HepG2 (cell line): ENCODE results near the gene DNAI4. TPM values are rescaled to one million over a fixed set of nuclear protein-coding genes. Genes with fewer than 3 reads are reported as not detected.

Experiments
- ATAC-seq: fragments of 200-7000 bp; cut with Tn5 transposase; 3 replicates; pipeline ENCODE4 v1.9.1; 2020; ENCODE audit warnings: mild to moderate bottlenecking, moderate library complexity
- BruUV-seq: library from RNA; stranded (reverse); fragments of 400-500 nt; replicated peaks from 2 replicates; lab custom pipeline; 2021; lab: Mats Ljungman, UMichigan
- CTCF ChIA-PET: fragments of 300-600 bp; formaldehyde crosslinking; extraction: SDS; loops from one replicate; lab custom pipeline; 2021; ENCODE audit warnings: low total read pairs, inconsistent platforms, low intra/inter-chr PET ratio; lab: Yijun Ruan, JAX
- POLR2A ChIA-PET: fragments of 350-600 bp; sonication (Branson Sonifier 250); formaldehyde crosslinking; loops from one replicate; lab custom pipeline; 2020; ENCODE audit warnings: antibody characterized with exemption, inconsistent platforms; lab: Yijun Ruan, JAX
- DNase-seq: peaks from one replicate; pipeline ENCODE4 v3.0.0-alpha.2; 2015; ENCODE audit warnings: low spot score
- FAIRE-seq: peaks from 3 replicates; lab custom pipeline; 2011; peaks lifted over from hg19 to GRCh38; lab: Jason Lieb, UNC
- H2AFZ ChIP-seq: one replicate; pipeline ENCODE4 v1.6.1; 2011; ENCODE audit warnings: low read length, inconsistent platforms
- H3K27ac ChIP-seq: fragments of 300-600 bp; 3 replicates; pipeline ENCODE4 v1.8.0; 2011; ENCODE audit warnings: mixed run types, mild to moderate bottlenecking, mixed read lengths, low read length, inconsistent platforms; ENCODE audit not compliant: insufficient read depth; ENCODE audit errors: extremely low read length
- H3K27me3 ChIP-seq, 2 experiments: fragments of 200-600 bp in 1 of 2; 2 replicates in 1 of 2; 3 replicates in 1 of 2; pipeline versions ENCODE4 v1.6.0 to v1.8.0; 2011; ENCODE audit warnings: low read length in 2 of 2, mild to moderate bottlenecking in 2 of 2, moderate library complexity in 2 of 2, inconsistent platforms in 1 of 2; ENCODE audit not compliant: insufficient read depth in 2 of 2, control insufficient read depth in 1 of 2
- H3K36me3 ChIP-seq, 2 experiments: fragments of 200-600 bp in 1 of 2; replicated peaks in 1 of 2; 2 replicates in 1 of 2; 3 replicates in 1 of 2; pipeline versions ENCODE4 v1.5.1 to v1.8.0; 2011; ENCODE audit warnings: low read length in 2 of 2, inconsistent platforms in 1 of 2; ENCODE audit not compliant: insufficient read depth in 2 of 2, control insufficient read depth in 1 of 2
- H3K4me1 ChIP-seq: 2 replicates; pipeline ENCODE4 v1.5.1; 2012; ENCODE audit warnings: low read length, inconsistent platforms; ENCODE audit not compliant: insufficient read depth
- H3K4me2 ChIP-seq: 2 replicates; pipeline ENCODE4 v1.6.0; 2011; ENCODE audit warnings: low read depth, low read length, inconsistent platforms
- H3K4me3 ChIP-seq, 3 experiments: fragments of 200-600 bp in 1 of 3; sonication (generic), shearing (Covaris generic) in 1 of 3; replicated peaks in 1 of 3; 2 replicates each; pipeline ENCODE4 v1.5.1; 2011 to 2016; ENCODE audit warnings: low read length in 3 of 3, inconsistent platforms in 2 of 3, low read depth in 2 of 3, mild to moderate bottlenecking in 2 of 3, control low read depth in 1 of 3, mixed read lengths in 1 of 3; ENCODE audit not compliant: insufficient read depth in 1 of 3
- H3K79me2 ChIP-seq: one replicate; pipeline ENCODE4 v1.6.1; 2011; ENCODE audit warnings: low read length, inconsistent platforms; ENCODE audit not compliant: insufficient read depth
- H3K9ac ChIP-seq: 2 replicates; pipeline ENCODE4 v1.6.0; 2011; ENCODE audit warnings: mild to moderate bottlenecking, low read depth, low read length, inconsistent platforms; ENCODE audit not compliant: insufficient read depth
- H3K9me3 ChIP-seq: 2 replicates; pipeline ENCODE4 v1.5.1; 2012; ENCODE audit warnings: mild to moderate bottlenecking, low read length
- H4K20me1 ChIP-seq: 2 replicates; pipeline ENCODE4 v1.6.0; 2011; ENCODE audit warnings: inconsistent platforms, mild to moderate bottlenecking, low read length, moderate library complexity; ENCODE audit not compliant: insufficient read depth
- EEA1 ChIP-seq: sonication (generic); formaldehyde crosslinking; IDR thresholded peaks from 2 replicates; pipeline ENCODE4 v1.5.1; 2020; ENCODE audit warnings: mild to moderate bottlenecking, missing genetic modification reagents, borderline replicate concordance
- EZH2 ChIP-seq: conservative IDR thresholded peaks from 2 replicates; pipeline ENCODE4 v1.6.1; 2012; ENCODE audit warnings: mild to moderate bottlenecking, low read depth, low read length, moderate library complexity
- MEIS2 ChIP-seq: sonication (generic); formaldehyde crosslinking; IDR thresholded peaks from 2 replicates; pipeline ENCODE4 v1.9.0; 2021; ENCODE audit warnings: mild to moderate bottlenecking, missing genetic modification reagents
- PLRG1 ChIP-seq: fragments of 450-650 bp; conservative IDR thresholded peaks from 2 replicates; pipeline ENCODE4 v1.6.1; 2016
- POLR2A ChIP-seq, 2 experiments: IDR thresholded peaks; 2 replicates each; pipeline ENCODE4 v1.6.1; 2011; ENCODE audit warnings: low read depth in 2 of 2, low read length in 2 of 2, mild to moderate bottlenecking in 1 of 2, moderate library complexity in 1 of 2; ENCODE audit not compliant: insufficient read depth in 1 of 2
- SCMH1 ChIP-seq: sonication (generic); formaldehyde crosslinking; IDR thresholded peaks from 2 replicates; pipeline ENCODE4 v1.9.0; 2021; ENCODE audit warnings: missing genetic modification reagents, mild to moderate bottlenecking, borderline replicate concordance
- SNAI1 ChIP-seq: sonication (generic); formaldehyde crosslinking; IDR thresholded peaks from 2 replicates; pipeline ENCODE4 v1.5.0; 2020; ENCODE audit warnings: mild to moderate bottlenecking, missing genetic modification reagents, borderline replicate concordance
- YY1 ChIP-seq: IDR thresholded peaks from 2 replicates; pipeline ENCODE4 v1.6.1; 2011; ENCODE audit warnings: low read length, low read depth, moderate library complexity, mild to moderate bottlenecking; ENCODE audit not compliant: insufficient read depth, insufficient replicate concordance
- ZNF12 ChIP-seq: sonication (generic); formaldehyde crosslinking; IDR thresholded peaks from 2 replicates; pipeline ENCODE4 v1.5.0; 2020; ENCODE audit warnings: missing genetic modification reagents
- ZNF24 ChIP-seq: fragments of 450-650 bp; IDR thresholded peaks from 2 replicates; pipeline ENCODE4 v1.6.1; 2017; ENCODE audit warnings: antibody characterized with exemption, mild to moderate bottlenecking
- ZNF282 ChIP-seq: fragments of 450-650 bp; IDR thresholded peaks from 2 replicates; pipeline ENCODE4 v1.6.1; 2018; ENCODE audit not compliant: partially characterized antibody
- ZNF546 ChIP-seq: sonication (generic); formaldehyde crosslinking; conservative IDR thresholded peaks from 2 replicates; pipeline ENCODE4 v1.8.1; 2023; ENCODE audit warnings: mild to moderate bottlenecking, missing genetic modification reagents
- ZNF562 ChIP-seq: sonication (generic); formaldehyde crosslinking; IDR thresholded peaks from 2 replicates; pipeline ENCODE4 v1.8.0; 2022; ENCODE audit warnings: missing genetic modification reagents, borderline replicate concordance
- ZNF567 ChIP-seq: sonication (generic); formaldehyde crosslinking; IDR thresholded peaks from 2 replicates; pipeline ENCODE4 v1.8.1; 2023; ENCODE audit warnings: mild to moderate bottlenecking, missing genetic modification reagents, borderline replicate concordance
- ZNF614 ChIP-seq: IDR thresholded peaks from 2 replicates; pipeline ENCODE4 v1.6.1; 2018; ENCODE audit warnings: missing biosample characterization, missing genetic modification reagents, inconsistent platforms, borderline replicate concordance
- WGBS: methylation state at CpG from one replicate; pipeline ENCODE4 v1.1.6; 2017; ENCODE audit warnings: low lambda C conversion rate; 5-methylcytosine and 5-hydroxymethylcytosine counted together
- in situ Hi-C: cut with HindIII; loops from 2 replicates; pipeline ENCODE4 v1.10.0; 2017; ENCODE audit warnings: low pct_unique_long_range_greater_than_20kb; ENCODE audit not compliant: extremely low pct_ligation_motif_present
- intact Hi-C: fragments of 100-400 bp; cut with micrococcal nuclease; formaldehyde crosslinking; loops from one replicate; pipeline ENCODE4 v1.10.0; 2022; ENCODE audit not compliant: unreplicated experiment
- polyA plus RNA-seq, 8 experiments: library from polyadenylated mRNA; depleted of rRNA in 3 of 8; stranded (reverse) in 7 of 8; unstranded in 1 of 8; fragments of >200 nt; fragmentation: Illumina TruSeq in 4 of 8; extraction: Trizol in 4 of 8; gene quantifications; 2 replicates each; pipeline versions ENCODE4 v1.2.1 to v1.2.3, GENCODE V29; 2011 to 2016; ENCODE audit warnings: low read depth in 4 of 8, missing spikeins in 1 of 8, mixed read lengths in 1 of 8; ENCODE audit not compliant: insufficient read depth in 1 of 8
- total RNA-seq, 5 experiments: library from RNA; depleted of rRNA; stranded (reverse); fragments of >200 nt; fragmentation: Illumina TruSeq; extraction: Trizol; gene quantifications; 2 replicates each; pipeline ENCODE4 v1.2.3, GENCODE V29; 2016; ENCODE audit warnings: low read depth in 1 of 5
- TF ChIP-seq, protein P1 (sequence below): sonication (generic); formaldehyde crosslinking; IDR thresholded peaks from 2 replicates; pipeline ENCODE4 v1.4.0; 2020; ENCODE audit warnings: missing genetic modification reagents
- TF ChIP-seq, protein P2 (sequence below): sonication (generic); formaldehyde crosslinking; IDR thresholded peaks from 2 replicates; pipeline ENCODE4 v1.8.0; 2022; ENCODE audit warnings: missing genetic modification reagents, mild to moderate bottlenecking, moderate library complexity, borderline replicate concordance
- TF ChIP-seq, protein P3 (sequence below): sonication (generic); formaldehyde crosslinking; IDR thresholded peaks from 2 replicates; pipeline ENCODE4 v1.8.1; 2023; ENCODE audit warnings: missing genetic modification reagents, inconsistent platforms, borderline replicate concordance
- TF ChIP-seq, protein P4 (sequence below): IDR thresholded peaks from 2 replicates; pipeline ENCODE4 v1.6.1; 2018; ENCODE audit warnings: missing genetic modification reagents, mild to moderate bottlenecking, missing compliant biosample characterization

DNAI4 gene
- total and polyA plus RNA-seq, 2 of the 13 experiments (the other 11 are each of a cell fraction or from before 2014, with no cell fraction given), result 0.04 to 0.08 TPM

DNA sequence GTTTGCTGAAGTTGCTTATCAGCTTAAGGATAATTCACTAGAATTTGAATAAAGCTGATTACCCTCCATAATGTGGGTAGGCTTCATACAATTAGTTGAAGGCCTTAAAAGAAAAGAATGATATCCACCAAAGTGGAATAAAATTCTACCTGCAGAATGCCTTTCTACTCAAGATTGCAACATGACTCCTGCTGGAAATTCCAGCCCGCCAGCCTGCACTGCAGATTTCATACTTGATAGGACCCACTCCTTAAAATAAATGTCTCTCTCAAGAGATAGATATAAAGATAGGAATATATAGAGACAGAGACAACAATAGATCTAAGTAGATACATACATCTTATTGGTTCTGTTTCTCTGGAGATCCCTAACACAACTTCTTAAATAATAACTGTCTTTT, 99.9 kb downstream of the DNAI4 start:
- H4K20me1 ChIP-seq, result no peaks in the 10 kb centered on the region
- TF ChIP-seq, protein P1, sequence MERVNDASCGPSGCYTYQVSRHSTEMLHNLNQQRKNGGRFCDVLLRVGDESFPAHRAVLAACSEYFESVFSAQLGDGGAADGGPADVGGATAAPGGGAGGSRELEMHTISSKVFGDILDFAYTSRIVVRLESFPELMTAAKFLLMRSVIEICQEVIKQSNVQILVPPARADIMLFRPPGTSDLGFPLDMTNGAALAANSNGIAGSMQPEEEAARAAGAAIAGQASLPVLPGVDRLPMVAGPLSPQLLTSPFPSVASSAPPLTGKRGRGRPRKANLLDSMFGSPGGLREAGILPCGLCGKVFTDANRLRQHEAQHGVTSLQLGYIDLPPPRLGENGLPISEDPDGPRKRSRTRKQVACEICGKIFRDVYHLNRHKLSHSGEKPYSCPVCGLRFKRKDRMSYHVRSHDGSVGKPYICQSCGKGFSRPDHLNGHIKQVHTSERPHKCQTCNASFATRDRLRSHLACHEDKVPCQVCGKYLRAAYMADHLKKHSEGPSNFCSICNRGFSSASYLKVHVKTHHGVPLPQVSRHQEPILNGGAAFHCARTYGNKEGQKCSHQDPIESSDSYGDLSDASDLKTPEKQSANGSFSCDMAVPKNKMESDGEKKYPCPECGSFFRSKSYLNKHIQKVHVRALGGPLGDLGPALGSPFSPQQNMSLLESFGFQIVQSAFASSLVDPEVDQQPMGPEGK (CRISPR knock-in tag), result no peak
- TF ChIP-seq EEA1 (CRISPR knock-in tag) (no peak), ZNF567 (CRISPR knock-in tag) (no peak), MEIS2 (CRISPR knock-in tag) (no peak), EZH2 (no peak), ZNF546 (CRISPR knock-in tag) (no peak), ZNF614 (CRISPR knock-in tag) (no peak), PLRG1 (no peak), ZNF12 (CRISPR knock-in tag) (no peak), POLR2A (IDR thresholded peaks at IDR 0.05; ENCODE audit: insufficient read depth in 1 of 2, low read depth in 2 of 2, low read length in 2 of 2) (no peak), YY1 (no peak), SCMH1 (CRISPR knock-in tag) (no peak), SNAI1 (CRISPR knock-in tag) (no peak), ZNF562 (CRISPR knock-in tag) (no peak), ZNF282 (no peak), ZNF24 (no peak)
- TF ChIP-seq, protein P2, sequence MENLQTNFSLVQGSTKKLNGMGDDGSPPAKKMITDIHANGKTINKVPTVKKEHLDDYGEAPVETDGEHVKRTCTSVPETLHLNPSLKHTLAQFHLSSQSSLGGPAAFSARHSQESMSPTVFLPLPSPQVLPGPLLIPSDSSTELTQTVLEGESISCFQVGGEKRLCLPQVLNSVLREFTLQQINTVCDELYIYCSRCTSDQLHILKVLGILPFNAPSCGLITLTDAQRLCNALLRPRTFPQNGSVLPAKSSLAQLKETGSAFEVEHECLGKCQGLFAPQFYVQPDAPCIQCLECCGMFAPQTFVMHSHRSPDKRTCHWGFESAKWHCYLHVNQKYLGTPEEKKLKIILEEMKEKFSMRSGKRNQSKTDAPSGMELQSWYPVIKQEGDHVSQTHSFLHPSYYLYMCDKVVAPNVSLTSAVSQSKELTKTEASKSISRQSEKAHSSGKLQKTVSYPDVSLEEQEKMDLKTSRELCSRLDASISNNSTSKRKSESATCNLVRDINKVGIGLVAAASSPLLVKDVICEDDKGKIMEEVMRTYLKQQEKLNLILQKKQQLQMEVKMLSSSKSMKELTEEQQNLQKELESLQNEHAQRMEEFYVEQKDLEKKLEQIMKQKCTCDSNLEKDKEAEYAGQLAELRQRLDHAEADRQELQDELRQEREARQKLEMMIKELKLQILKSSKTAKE, result no peak
- TF ChIP-seq, protein P3, sequence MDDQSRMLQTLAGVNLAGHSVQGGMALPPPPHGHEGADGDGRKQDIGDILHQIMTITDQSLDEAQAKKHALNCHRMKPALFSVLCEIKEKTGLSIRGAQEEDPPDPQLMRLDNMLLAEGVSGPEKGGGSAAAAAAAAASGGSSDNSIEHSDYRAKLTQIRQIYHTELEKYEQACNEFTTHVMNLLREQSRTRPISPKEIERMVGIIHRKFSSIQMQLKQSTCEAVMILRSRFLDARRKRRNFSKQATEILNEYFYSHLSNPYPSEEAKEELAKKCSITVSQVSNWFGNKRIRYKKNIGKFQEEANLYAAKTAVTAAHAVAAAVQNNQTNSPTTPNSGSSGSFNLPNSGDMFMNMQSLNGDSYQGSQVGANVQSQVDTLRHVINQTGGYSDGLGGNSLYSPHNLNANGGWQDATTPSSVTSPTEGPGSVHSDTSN (CRISPR knock-in tag), result no peak
- TF ChIP-seq, protein P4, sequence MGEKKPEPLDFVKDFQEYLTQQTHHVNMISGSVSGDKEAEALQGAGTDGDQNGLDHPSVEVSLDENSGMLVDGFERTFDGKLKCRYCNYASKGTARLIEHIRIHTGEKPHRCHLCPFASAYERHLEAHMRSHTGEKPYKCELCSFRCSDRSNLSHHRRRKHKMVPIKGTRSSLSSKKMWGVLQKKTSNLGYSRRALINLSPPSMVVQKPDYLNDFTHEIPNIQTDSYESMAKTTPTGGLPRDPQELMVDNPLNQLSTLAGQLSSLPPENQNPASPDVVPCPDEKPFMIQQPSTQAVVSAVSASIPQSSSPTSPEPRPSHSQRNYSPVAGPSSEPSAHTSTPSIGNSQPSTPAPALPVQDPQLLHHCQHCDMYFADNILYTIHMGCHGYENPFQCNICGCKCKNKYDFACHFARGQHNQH (CRISPR knock-in tag), result no peak
- intact Hi-C loops (no loop called here), in situ Hi-C loops (no loop called here)
- FAIRE-seq (no peak), ATAC-seq (no peak), DNase-seq (no peak)
- no peak overlapping the region for H3K4me2 ChIP-seq
- no peak overlapping the region for H3K4me3 ChIP-seq
- no peaks in the 10 kb centered on the region for H3K27me3 ChIP-seq
- ChIA-PET POLR2A (no interaction called here), CTCF (no interaction called here)
- H3K9ac ChIP-seq, result no peak overlapping the region
- no TSS peak for BruUV-seq
- H2AFZ ChIP-seq, result no peak overlapping the region
- no peaks in the 10 kb centered on the region for H3K9me3 ChIP-seq
- no peaks in the 10 kb centered on the region for H3K4me1 ChIP-seq
- H3K27ac ChIP-seq, result no peak overlapping the region
- no peaks in the 10 kb centered on the region for H3K36me3 ChIP-seq
- WGBS, result 50% methylated on average over 1 of the region's 1 CpG
- H3K79me2 ChIP-seq, result no peaks in the 10 kb centered on the region
